ENCODE results near the gene CFDP1.

CFDP1 gene

DNA sequence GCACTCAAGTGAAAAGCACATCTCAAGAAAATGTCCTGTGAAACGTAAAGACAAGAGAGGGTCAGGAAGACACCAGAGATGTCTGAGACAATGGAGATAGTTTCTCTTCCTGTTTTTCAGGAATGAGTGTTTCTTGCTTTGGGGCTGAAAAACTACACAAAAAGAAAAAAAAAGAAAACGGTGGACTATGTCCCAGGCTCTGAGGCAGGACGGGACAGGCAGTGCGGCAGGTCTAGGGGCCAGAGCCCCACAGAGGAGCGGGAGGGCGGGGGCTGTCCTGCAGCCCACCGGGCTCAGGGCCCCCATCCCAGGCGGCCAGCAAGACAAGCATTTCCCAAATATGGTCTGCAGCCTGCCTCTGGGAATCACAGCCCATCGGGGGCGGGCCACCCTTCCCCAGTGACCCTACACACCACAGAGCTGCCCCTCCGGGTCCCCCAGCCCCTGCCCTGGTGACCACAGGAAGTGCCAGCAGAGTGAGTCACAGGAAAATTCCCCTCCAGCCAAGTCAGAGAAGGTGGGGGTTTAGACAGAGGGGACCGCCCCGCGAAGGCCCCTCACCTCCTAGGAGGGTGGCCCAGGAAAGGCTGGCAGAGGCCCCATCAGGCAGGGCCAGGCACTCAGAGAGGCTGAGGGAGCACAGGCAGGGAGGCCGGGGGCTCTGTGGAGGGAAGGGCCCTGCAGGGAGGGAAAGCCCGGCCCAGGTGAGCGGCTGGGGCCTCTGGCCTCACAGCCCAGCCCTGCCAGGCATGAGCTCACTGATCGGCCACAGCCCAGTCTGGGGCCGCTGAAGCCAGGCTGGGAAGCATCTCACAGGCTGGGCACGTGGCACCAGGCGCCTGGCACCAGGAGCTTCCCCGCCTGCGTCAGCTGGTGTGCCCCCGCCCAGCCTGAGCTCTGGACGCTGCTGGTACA is 188.2 kb downstream of the CFDP1 start:
- DNase-seq (ENCODE audit: low spot score) = peak; percentile 62
- TF ChIP-seq, protein P1, sequence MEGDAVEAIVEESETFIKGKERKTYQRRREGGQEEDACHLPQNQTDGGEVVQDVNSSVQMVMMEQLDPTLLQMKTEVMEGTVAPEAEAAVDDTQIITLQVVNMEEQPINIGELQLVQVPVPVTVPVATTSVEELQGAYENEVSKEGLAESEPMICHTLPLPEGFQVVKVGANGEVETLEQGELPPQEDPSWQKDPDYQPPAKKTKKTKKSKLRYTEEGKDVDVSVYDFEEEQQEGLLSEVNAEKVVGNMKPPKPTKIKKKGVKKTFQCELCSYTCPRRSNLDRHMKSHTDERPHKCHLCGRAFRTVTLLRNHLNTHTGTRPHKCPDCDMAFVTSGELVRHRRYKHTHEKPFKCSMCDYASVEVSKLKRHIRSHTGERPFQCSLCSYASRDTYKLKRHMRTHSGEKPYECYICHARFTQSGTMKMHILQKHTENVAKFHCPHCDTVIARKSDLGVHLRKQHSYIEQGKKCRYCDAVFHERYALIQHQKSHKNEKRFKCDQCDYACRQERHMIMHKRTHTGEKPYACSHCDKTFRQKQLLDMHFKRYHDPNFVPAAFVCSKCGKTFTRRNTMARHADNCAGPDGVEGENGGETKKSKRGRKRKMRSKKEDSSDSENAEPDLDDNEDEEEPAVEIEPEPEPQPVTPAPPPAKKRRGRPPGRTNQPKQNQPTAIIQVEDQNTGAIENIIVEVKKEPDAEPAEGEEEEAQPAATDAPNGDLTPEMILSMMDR (IDR thresholded peaks at IDR 0.05; ENCODE audit: extremely low read depth, missing control alignments) = no peak

DNA sequence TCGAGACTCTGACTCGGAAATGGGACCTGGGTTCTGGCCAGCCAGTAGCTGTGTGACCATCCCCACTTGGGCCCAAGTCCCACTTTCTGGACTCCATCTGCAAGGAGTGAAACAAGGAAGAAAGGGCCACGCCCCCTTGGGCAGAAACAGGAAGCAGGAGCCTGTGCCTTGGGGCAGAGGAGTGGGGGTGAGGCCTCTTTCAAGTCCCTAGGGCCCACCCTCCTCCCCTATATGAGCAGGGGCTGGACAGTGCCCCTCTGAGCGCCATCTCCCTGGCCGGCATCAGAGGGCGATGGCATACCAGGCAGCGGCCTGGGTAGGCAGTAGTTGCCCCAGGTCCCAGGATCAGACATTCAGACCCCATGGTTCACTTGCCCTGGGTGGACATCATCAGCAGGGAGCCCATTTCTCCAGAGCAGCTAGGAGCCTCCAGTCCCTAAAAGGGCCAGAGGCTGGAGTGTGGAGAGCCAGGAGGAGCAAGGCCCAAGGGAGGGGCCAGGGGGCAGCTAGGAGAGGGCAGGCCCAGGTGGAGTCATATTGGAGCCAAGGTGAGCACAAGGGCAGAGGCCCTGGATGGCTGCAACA is 189.0 kb downstream of the CFDP1 start:
- TF ChIP-seq, protein P1 (IDR thresholded peaks at IDR 0.05; ENCODE audit: extremely low read depth, missing control alignments) = no peak
- no peak for DNase-seq (ENCODE audit: low spot score)
